Astrocyte of the hippocampus (primary cell): ENCODE data around the gene DDX50.

Experiments used
- DNase-seq: peaks from one replicate; pipeline ENCODE4 v3.0.0; 2011; ENCODE audit warnings: low read depth, low spot score

DDX50 gene

GRCh38 chr10:68982389-68982788, 81.3 kb downstream of the DDX50 start:
- no peak for DNase-seq

GRCh38 chr10:68987611-68988010, 86.5 kb downstream of the DDX50 start:
- DNase-seq = no peak

- peak; percentile 99 for DNase-seq
Measured at GRCh38 chr10:68988530-68989316, 87.6 kb downstream of the DDX50 start, which contains the start of gene KIFBP. Gene KIFBP, plus strand, starts transcription at chr10:68988803. Its CDS starts 30 bp downstream, at chr10:68988833.

GRCh38 chr10:68989317-68989990, 88.3 kb downstream of the DDX50 start:
- no peak for DNase-seq

- peak; percentile 91 for DNase-seq
Measured at GRCh38 chr10:68992636-68993440, 91.7 kb downstream of the DDX50 start.
